Mesothelial cell of epicardium (in vitro differentiated cells): ENCODE data around the gene BTBD18. TPM values are rescaled to one million over a fixed set of nuclear protein-coding genes. Genes with fewer than 3 reads are reported as not detected.
A peak's percentile ranks its signal among the peaks of the same experiment; 100 is the strongest.

Experiments
- DNase-seq, 2 experiments: peaks; one replicate each; pipeline ENCODE4 v3.0.0; 2021; ENCODE audit warnings: low spot score in 2 of 2; ENCODE audit not compliant: unreplicated experiment in 2 of 2
- H3K27ac Mint-ChIP-seq: 2 replicates; pipeline ENCODE4 v1.8.0; 2021; ENCODE audit warnings: mixed read lengths
- H3K27me3 Mint-ChIP-seq: 2 replicates; pipeline ENCODE4 v1.8.0; 2021; ENCODE audit warnings: low read depth, mixed read lengths
- H3K36me3 Mint-ChIP-seq: 2 replicates; pipeline ENCODE4 v1.8.0; 2021; ENCODE audit warnings: mixed read lengths
- H3K4me1 Mint-ChIP-seq: 2 replicates; pipeline ENCODE4 v1.8.0; 2021; ENCODE audit warnings: mixed read lengths
- H3K4me3 Mint-ChIP-seq: 2 replicates; pipeline ENCODE4 v1.8.0; 2021; ENCODE audit warnings: mild to moderate bottlenecking, moderate library complexity, mixed read lengths
- H3K9me3 Mint-ChIP-seq: 2 replicates; pipeline ENCODE4 v1.8.0; 2021; ENCODE audit warnings: mixed read lengths
- CTCF ChIP-seq: fragments of 200-600 bp; sonication (generic); IDR thresholded peaks from one replicate; pipeline ENCODE4 v1.5.0; 2021; ENCODE audit warnings: antibody characterized with exemption; ENCODE audit not compliant: unreplicated experiment
- total RNA-seq: library from RNA; stranded (reverse); gene quantifications from 3 replicates; pipeline ENCODE4 v1.2.1, GENCODE V29; 2021

Gene BTBD18
- total RNA-seq, 1 donor from 2014 or later, result not detected

GRCh38 chr11:57758174-57758573 is 6.6 kb upstream of the BTBD18 start:
- TF ChIP-seq CTCF, result no peak
- Mint-ChIP-seq H3K27ac (no peak overlapping the region), H3K36me3 (no peaks in the 10 kb centered on the region), H3K27me3 (no peaks in the 10 kb centered on the region), H3K9me3 (no peaks in the 10 kb centered on the region), H3K4me1 (peaks cover 3% of the 10 kb centered on the region), H3K4me3 (no peak overlapping the region)
- no peak for DNase-seq

- no peaks in the 10 kb centered on the region for H3K9me3 Mint-ChIP-seq
- no peak for DNase-seq
- H3K4me3 Mint-ChIP-seq, result no peak overlapping the region
- H3K36me3 Mint-ChIP-seq, result peaks cover 2% of the 10 kb centered on the region
- H3K27me3 Mint-ChIP-seq, result no peaks in the 10 kb centered on the region
- no peaks in the 10 kb centered on the region for H3K4me1 Mint-ChIP-seq
- H3K27ac Mint-ChIP-seq, result no peak overlapping the region
- no peak for TF ChIP-seq CTCF
These were observed 1.3 kb upstream of the BTBD18 start for GRCh38 chr11:57752954-57753353.

- H3K9me3 Mint-ChIP-seq, result no peaks in the 10 kb centered on the region
- no peak for DNase-seq
- no peak overlapping the region for H3K4me3 Mint-ChIP-seq
- peaks cover 7% of the 10 kb centered on the region for H3K36me3 Mint-ChIP-seq
- TF ChIP-seq CTCF, result no peak
- no peak overlapping the region for H3K27ac Mint-ChIP-seq
- no peaks in the 10 kb centered on the region for H3K4me1 Mint-ChIP-seq
- H3K27me3 Mint-ChIP-seq, result no peaks in the 10 kb centered on the region
These were observed 443 bp downstream of the BTBD18 start for GRCh38 chr11:57751176-57751575.

GRCh38 chr11:57746920-57747319 is 4.7 kb downstream of the BTBD18 start:
- Mint-ChIP-seq H3K27ac (peak overlapping the region; percentile 72), H3K9me3 (no peaks in the 10 kb centered on the region), H3K4me3 (no peak overlapping the region), H3K27me3 (no peaks in the 10 kb centered on the region), H3K4me1 (peaks cover 10% of the 10 kb centered on the region), H3K36me3 (peaks cover 16% of the 10 kb centered on the region)
- no peak for TF ChIP-seq CTCF
- no peak for DNase-seq

GRCh38 chr11:57745206-57745605 is 6.4 kb downstream of the BTBD18 start:
- no peaks in the 10 kb centered on the region for H3K9me3 Mint-ChIP-seq
- H3K36me3 Mint-ChIP-seq, result peaks cover 14% of the 10 kb centered on the region
- no peak for DNase-seq
- H3K27ac Mint-ChIP-seq, result peak overlapping the region; percentile 47
- H3K27me3 Mint-ChIP-seq, result no peaks in the 10 kb centered on the region
- peaks cover 13% of the 10 kb centered on the region for H3K4me1 Mint-ChIP-seq
- TF ChIP-seq CTCF, result no peak
- H3K4me3 Mint-ChIP-seq, result no peak overlapping the region

- H3K4me3 Mint-ChIP-seq, result peak overlapping the region; percentile 24
- no peaks in the 10 kb centered on the region for H3K9me3 Mint-ChIP-seq
- H3K36me3 Mint-ChIP-seq, result peaks cover 14% of the 10 kb centered on the region
- no peak for DNase-seq
- no peaks in the 10 kb centered on the region for H3K27me3 Mint-ChIP-seq
- peaks cover 13% of the 10 kb centered on the region for H3K4me1 Mint-ChIP-seq
- TF ChIP-seq CTCF, result no peak
- H3K27ac Mint-ChIP-seq, result no peak overlapping the region
These were observed 7.3 kb downstream of the BTBD18 start for GRCh38 chr11:57744357-57744756.
